ENCODE measurements around the gene PSEN1. TPM values are rescaled to one million over a fixed set of nuclear protein-coding genes. Genes with fewer than 3 reads are reported as not detected.

PSEN1 gene
- total and polyA plus RNA-seq, 2 experiments from 2014 or later, result 14.6 to 35.7 TPM

- no peak for TF ChIP-seq REST (IDR thresholded peaks at IDR 0.05; ENCODE audit: unreplicated experiment)
- TF ChIP-seq CTCF (conservative IDR thresholded peaks at IDR 0.05; ENCODE audit: low read depth in 2 of 2), result no peak
- no peak for TF ChIP-seq EZH2phosphoT487 (IDR thresholded peaks at IDR 0.05; ENCODE audit: unreplicated experiment)
- TF ChIP-seq ZNF114 (CRISPR knock-in tag; IDR thresholded peaks at IDR 0.05), result no peak
Observed at GRCh38 chr14:73233564-73233963, 97.3 kb downstream of the PSEN1 start (continued).

DNA sequence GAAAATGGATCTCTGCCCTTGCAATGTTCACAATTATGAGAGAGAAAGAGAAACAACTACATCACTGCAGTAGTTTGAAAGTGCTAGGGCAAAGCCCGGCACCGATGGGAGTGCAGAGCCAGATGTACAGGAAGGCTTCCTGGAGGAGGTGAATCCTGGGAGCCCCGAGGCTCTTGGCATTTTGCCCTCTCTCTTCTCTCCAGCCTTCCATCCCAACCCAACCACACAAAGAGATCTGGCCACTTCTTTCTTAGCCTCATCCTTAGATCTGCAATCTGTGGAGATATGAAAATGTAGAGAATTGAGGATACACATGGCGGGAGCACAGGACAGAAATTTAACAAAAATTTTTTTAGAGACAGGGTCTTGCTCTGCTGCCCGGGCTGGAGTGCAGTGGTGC, 97.7 kb downstream of the PSEN1 start:
- Histone ChIP-seq H3K4me2 (no peak overlapping the region), H3K79me2 (replicated peaks; ENCODE audit: insufficient read depth) (no peaks in the 10 kb centered on the region), H3K4me1 (ENCODE audit: insufficient read depth) (peaks cover 58% of the 10 kb centered on the region), H3K9me2 (ENCODE audit: insufficient read depth) (no peaks in the 10 kb centered on the region), H2AFZ (no peak overlapping the region), H4K20me1 (replicated peaks; ENCODE audit: insufficient read depth) (0 out of 2 replicates have a peak, but pooled peaks cover 1% of the 10 kb centered on the region), H3K36me3 (ENCODE audit: insufficient read depth) (no peaks in the 10 kb centered on the region), H3F3A (replicated peaks; ENCODE audit: low read depth) (peaks cover 30% of the 10 kb centered on the region), H3K27ac (ENCODE audit: low read depth) (no peak overlapping the region), H3K4me3 (no peak overlapping the region), H3K27me3 (ENCODE audit: insufficient read depth) (peaks cover 35% of the 10 kb centered on the region)
- TF ChIP-seq EZH2phosphoT487 (IDR thresholded peaks at IDR 0.05; ENCODE audit: unreplicated experiment), result no peak
- TF ChIP-seq STAT1 (IDR thresholded peaks at IDR 0.05; ENCODE audit: unreplicated experiment), result no peak
- no peak for TF ChIP-seq POLR2AphosphoS5 (IDR thresholded peaks at IDR 0.05; ENCODE audit: low read depth)
- no peak for TF ChIP-seq ZNF114 (CRISPR knock-in tag; IDR thresholded peaks at IDR 0.05)
- TF ChIP-seq ZNF331 (CRISPR knock-in tag; IDR thresholded peaks at IDR 0.05; ENCODE audit: low read depth), result no peak
- TF ChIP-seq NANOG (IDR thresholded peaks at IDR 0.05; ENCODE audit: borderline replicate concordance), result no peak
- TF ChIP-seq, protein P1, sequence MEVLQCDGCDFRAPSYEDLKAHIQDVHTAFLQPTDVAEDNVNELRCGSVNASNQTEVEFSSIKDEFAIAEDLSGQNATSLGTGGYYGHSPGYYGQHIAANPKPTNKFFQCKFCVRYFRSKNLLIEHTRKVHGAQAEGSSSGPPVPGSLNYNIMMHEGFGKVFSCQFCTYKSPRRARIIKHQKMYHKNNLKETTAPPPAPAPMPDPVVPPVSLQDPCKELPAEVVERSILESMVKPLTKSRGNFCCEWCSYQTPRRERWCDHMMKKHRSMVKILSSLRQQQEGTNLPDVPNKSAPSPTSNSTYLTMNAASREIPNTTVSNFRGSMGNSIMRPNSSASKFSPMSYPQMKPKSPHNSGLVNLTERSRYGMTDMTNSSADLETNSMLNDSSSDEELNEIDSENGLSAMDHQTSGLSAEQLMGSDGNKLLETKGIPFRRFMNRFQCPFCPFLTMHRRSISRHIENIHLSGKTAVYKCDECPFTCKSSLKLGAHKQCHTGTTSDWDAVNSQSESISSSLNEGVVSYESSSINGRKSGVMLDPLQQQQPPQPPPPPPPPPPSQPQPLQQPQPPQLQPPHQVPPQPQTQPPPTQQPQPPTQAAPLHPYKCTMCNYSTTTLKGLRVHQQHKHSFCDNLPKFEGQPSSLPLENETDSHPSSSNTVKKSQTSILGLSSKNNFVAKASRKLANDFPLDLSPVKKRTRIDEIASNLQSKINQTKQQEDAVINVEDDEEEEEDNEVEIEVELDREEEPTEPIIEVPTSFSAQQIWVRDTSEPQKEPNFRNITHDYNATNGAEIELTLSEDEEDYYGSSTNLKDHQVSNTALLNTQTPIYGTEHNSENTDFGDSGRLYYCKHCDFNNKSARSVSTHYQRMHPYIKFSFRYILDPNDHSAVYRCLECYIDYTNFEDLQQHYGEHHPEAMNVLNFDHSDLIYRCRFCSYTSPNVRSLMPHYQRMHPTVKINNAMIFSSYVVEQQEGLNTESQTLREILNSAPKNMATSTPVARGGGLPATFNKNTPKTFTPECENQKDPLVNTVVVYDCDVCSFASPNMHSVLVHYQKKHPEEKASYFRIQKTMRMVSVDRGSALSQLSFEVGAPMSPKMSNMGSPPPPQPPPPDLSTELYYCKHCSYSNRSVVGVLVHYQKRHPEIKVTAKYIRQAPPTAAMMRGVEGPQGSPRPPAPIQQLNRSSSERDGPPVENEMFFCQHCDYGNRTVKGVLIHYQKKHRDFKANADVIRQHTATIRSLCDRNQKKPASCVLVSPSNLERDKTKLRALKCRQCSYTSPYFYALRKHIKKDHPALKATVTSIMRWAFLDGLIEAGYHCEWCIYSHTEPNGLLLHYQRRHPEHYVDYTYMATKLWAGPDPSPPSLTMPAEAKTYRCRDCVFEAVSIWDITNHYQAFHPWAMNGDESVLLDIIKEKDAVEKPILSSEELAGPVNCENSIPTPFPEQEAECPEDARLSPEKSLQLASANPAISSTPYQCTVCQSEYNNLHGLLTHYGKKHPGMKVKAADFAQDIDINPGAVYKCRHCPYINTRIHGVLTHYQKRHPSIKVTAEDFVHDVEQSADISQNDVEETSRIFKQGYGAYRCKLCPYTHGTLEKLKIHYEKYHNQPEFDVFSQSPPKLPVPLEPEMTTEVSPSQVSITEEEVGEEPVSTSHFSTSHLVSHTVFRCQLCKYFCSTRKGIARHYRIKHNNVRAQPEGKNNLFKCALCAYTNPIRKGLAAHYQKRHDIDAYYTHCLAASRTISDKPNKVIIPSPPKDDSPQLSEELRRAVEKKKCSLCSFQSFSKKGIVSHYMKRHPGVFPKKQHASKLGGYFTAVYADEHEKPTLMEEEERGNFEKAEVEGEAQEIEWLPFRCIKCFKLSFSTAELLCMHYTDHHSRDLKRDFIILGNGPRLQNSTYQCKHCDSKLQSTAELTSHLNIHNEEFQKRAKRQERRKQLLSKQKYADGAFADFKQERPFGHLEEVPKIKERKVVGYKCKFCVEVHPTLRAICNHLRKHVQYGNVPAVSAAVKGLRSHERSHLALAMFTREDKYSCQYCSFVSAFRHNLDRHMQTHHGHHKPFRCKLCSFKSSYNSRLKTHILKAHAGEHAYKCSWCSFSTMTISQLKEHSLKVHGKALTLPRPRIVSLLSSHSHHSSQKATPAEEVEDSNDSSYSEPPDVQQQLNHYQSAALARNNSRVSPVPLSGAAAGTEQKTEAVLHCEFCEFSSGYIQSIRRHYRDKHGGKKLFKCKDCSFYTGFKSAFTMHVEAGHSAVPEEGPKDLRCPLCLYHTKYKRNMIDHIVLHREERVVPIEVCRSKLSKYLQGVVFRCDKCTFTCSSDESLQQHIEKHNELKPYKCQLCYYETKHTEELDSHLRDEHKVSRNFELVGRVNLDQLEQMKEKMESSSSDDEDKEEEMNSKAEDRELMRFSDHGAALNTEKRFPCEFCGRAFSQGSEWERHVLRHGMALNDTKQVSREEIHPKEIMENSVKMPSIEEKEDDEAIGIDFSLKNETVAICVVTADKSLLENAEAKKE (CRISPR knock-in tag; IDR thresholded peaks at IDR 0.05), result no peak
- no peak for TF ChIP-seq EZH2 (IDR thresholded peaks at IDR 0.05; ENCODE audit: low read depth, unreplicated experiment)
- Mint-ChIP-seq H3K9me3 (no peaks in the 10 kb centered on the region; the same call in 2 of the 3 replicates), H3K27me3 (ENCODE audit: insufficient read depth, low read depth, poor library complexity) (peaks cover 42% of the 10 kb centered on the region), H3K27ac (no peak overlapping the region), H3K4me3 (peak overlapping the region; percentile 12; the same call in 1 of the 3 replicates), H3K4me1 (peaks cover 62% of the 10 kb centered on the region), H3K36me3 (ENCODE audit: low read depth) (no peaks in the 10 kb centered on the region; the same call in 2 of the 3 replicates)
- no peak for ATAC-seq
- no peak for DNase-seq (ENCODE audit: low spot score)
